Spleen (tissue), 11 donors: ENCODE data around the gene SETD7. TPM values are rescaled to one million over a fixed set of nuclear protein-coding genes. Genes with fewer than 3 reads are reported as not detected.
"Not testable (repeated sequence)": the region's sequence is repeated elsewhere in the genome, so short reads cannot be mapped to it uniquely, and the experiment has no call there.

Source experiments
- DNase-seq: peaks from one replicate; pipeline ENCODE4 v3.0.0-alpha.2; 2020
- H3K27ac ChIP-seq, 8 donors: fragments of 200-600 bp; sonication (generic) in 7 of 8; 1 replicate in 4 of 8; 2 replicates in 4 of 8; pipeline versions ENCODE4 v1.5.0 to v1.8.0; 2016 to 2021; ENCODE audit warnings: inconsistent platforms in 4 of 8, mild to moderate bottlenecking in 4 of 8, moderate library complexity in 1 of 8
- H3K27me3 ChIP-seq, 7 donors: fragments of 200-600 bp; sonication (generic) in 6 of 7; replicated peaks in 1 of 7; 1 replicate in 4 of 7; 2 replicates in 3 of 7; pipeline versions ENCODE4 v1.5.0 to v1.8.0; 2016 to 2021; ENCODE audit warnings: inconsistent platforms in 3 of 7, mild to moderate bottlenecking in 1 of 7
- H3K36me3 ChIP-seq, 6 donors: fragments of 200-600 bp; sonication (generic) in 5 of 6; 1 replicate in 4 of 6; 2 replicates in 2 of 6; pipeline versions ENCODE4 v1.5.0 to v1.8.0; 2016 to 2021; ENCODE audit warnings: inconsistent platforms in 2 of 6
- H3K4me1 ChIP-seq, 6 donors: fragments of 200-600 bp; sonication (generic) in 5 of 6; 1 replicate in 3 of 6; 2 replicates in 3 of 6; pipeline versions ENCODE4 v1.5.0 to v1.8.0; 2016 to 2021; ENCODE audit warnings: inconsistent platforms in 3 of 6
- H3K4me3 ChIP-seq, 8 donors: fragments of 200-600 bp; sonication (generic) in 7 of 8; 1 replicate in 4 of 8; 2 replicates in 4 of 8; pipeline versions ENCODE4 v1.5.0 to v1.8.0; 2016 to 2021; ENCODE audit warnings: inconsistent platforms in 4 of 8, mild to moderate bottlenecking in 4 of 8, moderate library complexity in 2 of 8
- H3K9me3 ChIP-seq, 8 donors: fragments of 200-600 bp; sonication (generic) in 7 of 8; 1 replicate in 4 of 8; 2 replicates in 4 of 8; pipeline versions ENCODE4 v1.5.0 to v1.8.0; 2016 to 2021; ENCODE audit warnings: inconsistent platforms in 4 of 8
- CTCF ChIP-seq, 11 experiments: fragments of 200-600 bp in 7 of 11; fragments of 450-650 bp in 4 of 11; sonication (generic) in 4 of 11; IDR thresholded peaks in 8 of 11; conservative IDR thresholded peaks in 3 of 11; 1 replicate in 7 of 11; 2 replicates in 4 of 11; pipeline versions ENCODE4 v1.4.0 to v1.8.0; 2016 to 2021; ENCODE audit warnings: antibody characterized with exemption in 11 of 11, inconsistent platforms in 4 of 11, mild to moderate bottlenecking in 1 of 11
- POLR2A ChIP-seq, 3 donors: fragments of 450-650 bp; IDR thresholded peaks; one replicate each; pipeline ENCODE4 v1.5.1; 2017; ENCODE audit warnings: antibody characterized with exemption in 3 of 3, mild to moderate bottlenecking in 1 of 3
- POLR2AphosphoS5 ChIP-seq, 3 donors: sonication (generic); formaldehyde crosslinking; IDR thresholded peaks; one replicate each; pipeline ENCODE4 v1.5.1; 2017; ENCODE audit warnings: antibody characterized with exemption in 3 of 3
- whole genome bisulfite sequencing, 5 donors: extraction: QIAGEN DNeasy Blood & Tissue Kit in 3 of 5; methylation state at CpG; one replicate each; pipeline versions ENCODE4 v1.1.5 to v1.1.7; 2013 to 2018; 5-methylcytosine and 5-hydroxymethylcytosine counted together
- intact Hi-C: fragments of 100-400 bp; cut with DNase I; formaldehyde crosslinking; loops from one replicate; pipeline ENCODE4 v1.15.0; 2023; ENCODE audit warnings: low total_unique reads
- polyA plus RNA-seq, 3 donors: library from polyadenylated mRNA; stranded (reverse); fragments of 200-250 nt; gene quantifications; one replicate each; pipeline ENCODE4 v1.2.1, GENCODE V29; 2013
- total RNA-seq, 7 donors: library from RNA; depleted of rRNA in 3 of 7; stranded (reverse); fragments of >200 nt in 3 of 7; fragmentation: NEBNext Ultra II Directional in 4 of 7; extraction: Animal tissue kit (Norgen Biotek cat#: 25700) in 4 of 7; gene quantifications; one replicate each; pipeline versions ENCODE4 v1.1.0 to v1.2.1, GENCODE V29; 2016 to 2021
- donor health status: healthy with polysubstance abuse.
- donor health status: DM: no; HTN: no; CAD: no; lungs with moderate emphysema.
- donor health status: DM: no; HTN: no; CAD: no.
- donor health status: Bipolar disorder and iron deficiency.
- donor health status: healthy.
- donor health status: DM: no; HTN: no; CAD: no.
- donor health status: DM: yes; HTN: yes; CAD: no.

The SETD7 gene
- total and polyA plus RNA-seq, 10 donors = 5.0 to 45.4 (median 30.8) TPM

GRCh38 chr4:139451997-139452396 lies 104.0 kb downstream of the SETD7 start:
- Histone ChIP-seq H3K27ac (peak overlapping the region in 6 of 8 donors; percentile 96 to 99 (median 97)), H3K9me3 (no peaks in the 10 kb centered on the region), H3K4me1 (peaks cover 22 to 49% (median 40%) of the 10 kb centered on the region in 6 donors), H3K36me3 (no peaks in the 10 kb centered on the region), H3K4me3 (peak overlapping the region in 1 of 8 donors; percentile 86), H3K27me3 (no peaks in the 10 kb centered on the region)
- 83 to 97% (median 90%) methylated on average over 1 of the region's 1 CpG for WGBS, 5 donors
- intact Hi-C loops = no loop called here
- DNase-seq = no peak
- TF ChIP-seq CTCF (IDR thresholded peaks at IDR 0.05 in 8 of 11, conservative IDR thresholded peaks at IDR 0.05 in 3 of 11) (no peak), POLR2A (IDR thresholded peaks at IDR 0.05) (no peak), POLR2AphosphoS5 (IDR thresholded peaks at IDR 0.05) (no peak)

GRCh38 chr4:139450586-139450985 lies 105.4 kb downstream of the SETD7 start:
- H3K9me3 ChIP-seq = no peaks in the 10 kb centered on the region
- H3K4me1 ChIP-seq = peaks cover 8 to 34% (median 26%) of the 10 kb centered on the region in 6 donors
- no peak overlapping the region for H3K27ac ChIP-seq
- no peak for DNase-seq
- WGBS, 5 donors = 91 to 96% (median 94%) methylated on average over 2 of the region's 2 CpGs
- intact Hi-C loops = no loop called here
- H3K4me3 ChIP-seq = no peak overlapping the region
- H3K36me3 ChIP-seq = no peaks in the 10 kb centered on the region
- no peaks in the 10 kb centered on the region for H3K27me3 ChIP-seq
- TF ChIP-seq POLR2AphosphoS5 (IDR thresholded peaks at IDR 0.05) = no peak
- TF ChIP-seq POLR2A (IDR thresholded peaks at IDR 0.05) = no peak
- no peak for TF ChIP-seq CTCF (IDR thresholded peaks at IDR 0.05 in 8 of 11, conservative IDR thresholded peaks at IDR 0.05 in 3 of 11)

- DNase-seq, H3K4me3 ChIP-seq, H3K27ac ChIP-seq, H3K36me3 ChIP-seq, intact Hi-C loops, H3K27me3 ChIP-seq, H3K9me3 ChIP-seq: not testable (repeated sequence)
- peaks cover 0 to 12% (median 4%) of the 10 kb centered on the region in 6 donors for H3K4me1 ChIP-seq
- 81 to 91% (median 84%) methylated on average over 4 of the region's 4 CpGs for WGBS, 5 donors
Measured at GRCh38 chr4:139447078-139447477, 108.9 kb downstream of the SETD7 start.

Other genes with a start within 250 kb of the SETD7 start
- gene RAB33B, start 102.1 kb downstream of the SETD7 start, total RNA-seq = 10 to 100 TPM in 4 of 7 donors, 1 to 10 TPM in 3; 8.4 to 12.4 (median 10.1) TPM
- 1 to 10 TPM; 3.3 to 4.4 (median 3.7) TPM for gene RAB33B, start 102.1 kb downstream of the SETD7 start, polyA plus RNA-seq
- gene MGST2, start 109.6 kb upstream of the SETD7 start, total RNA-seq = 100 to 1,000 TPM in 1 of 7 donors, 10 to 100 TPM in 6; 41.5 to 114 (median 67.3) TPM
- gene MGST2, start 109.6 kb upstream of the SETD7 start, polyA plus RNA-seq = 10 to 100 TPM; 26.9 to 54.1 (median 50.6) TPM